WERI-Rb-1 (cell line): ENCODE data around the gene IGSF3.

ENCODE experiments used
- DNase-seq: peaks from one replicate; pipeline ENCODE4 v3.0.0-alpha.2; 2020
- H3K27ac ChIP-seq: fragments of 250-450 bp; sonication (Bioruptor Pico); 2 replicates; pipeline ENCODE4 v1.5.1; 2020; ENCODE audit warnings: mild to moderate bottlenecking, moderate library complexity
- H3K27me3 ChIP-seq: fragments of 250-450 bp; sonication (Bioruptor Pico); 2 replicates; pipeline ENCODE4 v1.5.1; 2021; ENCODE audit warnings: mild to moderate bottlenecking, low read depth, moderate library complexity; ENCODE audit not compliant: insufficient read depth, severe bottlenecking
- H3K36me3 ChIP-seq: fragments of 250-450 bp; sonication (Bioruptor Pico); 2 replicates; pipeline ENCODE4 v1.5.1; 2020; ENCODE audit warnings: mild to moderate bottlenecking, moderate library complexity
- H3K4me3 ChIP-seq: 2 replicates; pipeline ENCODE4 v1.5.1; 2011; ENCODE audit warnings: low read depth, mild to moderate bottlenecking, control low read depth, low read length
- H3K9me3 ChIP-seq: fragments of 250-450 bp; sonication (Bioruptor Pico); 2 replicates; pipeline ENCODE4 v1.5.1; 2021; ENCODE audit warnings: mild to moderate bottlenecking, moderate library complexity; ENCODE audit not compliant: severe bottlenecking
- TF ChIP-seq, protein P1 (sequence below): IDR thresholded peaks from 2 replicates; pipeline ENCODE4 v1.5.1; 2011; ENCODE audit warnings: low read depth, mild to moderate bottlenecking, control low read depth, inconsistent platforms, low read length

IGSF3 gene

DNA sequence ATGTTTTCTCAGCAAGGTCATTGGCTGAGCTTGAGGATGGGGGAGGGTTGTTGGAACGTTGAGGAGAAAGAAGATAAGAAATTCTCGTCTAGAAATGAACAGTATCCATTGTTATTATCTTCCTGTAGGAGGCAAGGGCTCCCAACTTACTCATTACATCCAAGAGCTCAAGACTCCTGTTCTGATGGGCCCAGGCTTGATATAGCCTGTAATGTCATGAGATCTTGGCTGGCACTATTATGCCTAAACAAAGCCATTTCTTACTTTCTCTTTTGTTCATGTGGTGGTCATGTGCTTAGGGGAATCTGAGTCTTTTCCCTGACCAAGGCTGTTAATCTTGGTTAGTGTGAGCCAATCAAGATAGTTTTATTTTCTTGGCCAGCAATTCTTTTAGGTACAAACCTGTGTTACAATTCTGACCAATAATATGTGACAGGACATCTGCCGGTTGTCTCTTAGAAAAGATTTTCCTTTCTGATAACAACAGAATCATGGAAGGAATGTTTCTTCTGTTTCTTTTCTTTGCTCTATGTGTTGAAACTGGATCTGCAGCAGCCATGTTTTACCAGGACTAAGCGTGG lies 15.2 kb upstream of the IGSF3 start:
- Histone ChIP-seq H3K36me3 (no peaks in the 10 kb centered on the region), H3K4me3 (no peak overlapping the region), H3K27me3 (no peaks in the 10 kb centered on the region), H3K27ac (no peak overlapping the region), H3K9me3 (no peaks in the 10 kb centered on the region)
- TF ChIP-seq, protein P1, sequence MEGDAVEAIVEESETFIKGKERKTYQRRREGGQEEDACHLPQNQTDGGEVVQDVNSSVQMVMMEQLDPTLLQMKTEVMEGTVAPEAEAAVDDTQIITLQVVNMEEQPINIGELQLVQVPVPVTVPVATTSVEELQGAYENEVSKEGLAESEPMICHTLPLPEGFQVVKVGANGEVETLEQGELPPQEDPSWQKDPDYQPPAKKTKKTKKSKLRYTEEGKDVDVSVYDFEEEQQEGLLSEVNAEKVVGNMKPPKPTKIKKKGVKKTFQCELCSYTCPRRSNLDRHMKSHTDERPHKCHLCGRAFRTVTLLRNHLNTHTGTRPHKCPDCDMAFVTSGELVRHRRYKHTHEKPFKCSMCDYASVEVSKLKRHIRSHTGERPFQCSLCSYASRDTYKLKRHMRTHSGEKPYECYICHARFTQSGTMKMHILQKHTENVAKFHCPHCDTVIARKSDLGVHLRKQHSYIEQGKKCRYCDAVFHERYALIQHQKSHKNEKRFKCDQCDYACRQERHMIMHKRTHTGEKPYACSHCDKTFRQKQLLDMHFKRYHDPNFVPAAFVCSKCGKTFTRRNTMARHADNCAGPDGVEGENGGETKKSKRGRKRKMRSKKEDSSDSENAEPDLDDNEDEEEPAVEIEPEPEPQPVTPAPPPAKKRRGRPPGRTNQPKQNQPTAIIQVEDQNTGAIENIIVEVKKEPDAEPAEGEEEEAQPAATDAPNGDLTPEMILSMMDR = no peak
- DNase-seq = no peak

DNA sequence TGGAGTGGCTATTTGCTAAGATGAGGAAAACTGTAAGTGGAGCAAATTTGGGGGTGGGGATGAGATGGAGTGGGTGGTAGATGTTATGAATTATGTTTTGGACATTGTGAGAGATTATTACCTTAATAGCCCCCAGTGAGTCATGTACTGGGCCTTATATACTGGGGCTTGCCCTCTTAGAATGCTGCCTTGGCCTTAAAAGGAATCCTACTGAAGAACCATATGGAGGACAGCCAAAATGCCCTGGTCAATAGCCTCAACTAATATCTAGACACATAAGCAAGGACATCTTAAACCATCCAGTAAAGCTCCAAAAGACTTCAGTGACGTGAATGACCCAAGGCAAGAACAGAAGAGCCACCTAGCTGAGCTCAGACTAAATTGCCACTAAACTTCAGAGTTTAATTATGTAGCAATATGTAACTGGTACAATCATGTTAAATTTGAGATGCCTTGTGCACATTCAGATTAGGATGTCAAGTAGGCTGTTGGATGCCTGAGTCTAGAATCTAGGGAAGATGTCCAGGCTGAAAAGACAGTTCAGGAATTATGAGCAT lies 13.9 kb upstream of the IGSF3 start:
- DNase-seq = no peak
- Histone ChIP-seq H3K36me3 (no peaks in the 10 kb centered on the region), H3K9me3 (no peaks in the 10 kb centered on the region), H3K4me3 (no peak overlapping the region), H3K27ac (no peak overlapping the region), H3K27me3 (no peaks in the 10 kb centered on the region)
- TF ChIP-seq, protein P1 = no peak

DNA sequence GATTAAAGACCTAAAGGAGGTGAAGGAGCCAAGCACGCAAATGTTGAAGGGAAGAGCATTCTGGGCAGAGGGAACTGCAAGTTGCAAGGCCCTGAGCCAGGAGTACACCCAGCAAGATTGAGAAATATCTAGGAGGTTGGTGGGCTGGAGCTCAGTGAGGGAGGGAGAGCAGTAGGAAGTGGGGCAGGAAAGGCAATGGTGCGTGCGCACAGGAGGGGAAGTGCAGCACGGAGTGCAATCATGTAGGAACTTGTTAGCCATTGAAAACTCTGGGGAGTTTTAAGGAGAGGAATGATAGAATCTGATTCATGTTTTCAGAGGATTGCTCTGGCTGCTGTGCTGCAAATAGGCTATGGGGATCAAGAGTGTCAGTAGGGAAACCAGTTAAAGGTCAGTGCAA lies 13.2 kb upstream of the IGSF3 start:
- Histone ChIP-seq H3K4me3 (no peak overlapping the region), H3K9me3 (no peaks in the 10 kb centered on the region), H3K36me3 (no peaks in the 10 kb centered on the region), H3K27ac (no peak overlapping the region), H3K27me3 (no peaks in the 10 kb centered on the region)
- no peak for DNase-seq
- TF ChIP-seq, protein P1 = no peak

DNA sequence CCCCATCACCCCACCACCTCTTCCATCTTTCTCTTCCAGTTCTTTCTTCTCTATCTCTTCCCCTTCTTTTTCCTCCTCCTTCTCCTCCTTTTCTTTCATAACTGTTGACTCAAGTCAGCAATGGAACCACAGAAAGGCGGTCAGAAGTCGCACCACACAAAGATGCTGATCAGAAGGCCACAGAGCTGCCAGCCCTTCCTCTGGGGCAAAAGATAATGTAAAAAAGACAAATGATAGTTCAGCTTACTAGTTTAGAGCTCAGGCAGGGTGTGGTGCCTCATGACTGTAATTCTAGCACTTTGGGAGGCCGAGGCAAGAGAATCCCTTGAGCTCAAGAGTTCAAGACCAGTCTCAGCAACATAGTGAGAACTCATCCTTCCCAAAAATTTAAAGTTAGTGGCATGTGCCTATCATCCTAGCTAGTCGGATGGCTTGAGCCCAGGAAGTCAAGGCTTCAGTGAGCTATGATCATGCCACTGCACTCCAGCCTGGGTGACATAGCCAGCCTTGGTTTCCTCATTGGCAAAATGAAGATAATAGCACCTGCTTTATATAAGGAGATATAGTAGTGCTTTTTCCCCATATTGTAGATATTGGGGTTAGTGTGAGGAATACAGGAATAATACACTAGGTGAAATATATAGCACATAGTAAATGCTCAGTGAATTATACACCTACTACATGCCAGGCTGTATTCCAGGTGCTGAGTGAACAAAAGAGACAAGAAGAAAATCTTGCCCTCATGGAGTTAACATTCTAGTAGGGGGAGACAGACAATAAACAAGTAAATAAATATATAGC lies 12.5 kb upstream of the IGSF3 start:
- H3K4me3 ChIP-seq = no peak overlapping the region
- H3K27me3 ChIP-seq = no peaks in the 10 kb centered on the region
- no peaks in the 10 kb centered on the region for H3K36me3 ChIP-seq
- DNase-seq = no peak
- TF ChIP-seq, protein P1 = no peak
- H3K9me3 ChIP-seq = no peaks in the 10 kb centered on the region
- H3K27ac ChIP-seq = no peak overlapping the region

DNA sequence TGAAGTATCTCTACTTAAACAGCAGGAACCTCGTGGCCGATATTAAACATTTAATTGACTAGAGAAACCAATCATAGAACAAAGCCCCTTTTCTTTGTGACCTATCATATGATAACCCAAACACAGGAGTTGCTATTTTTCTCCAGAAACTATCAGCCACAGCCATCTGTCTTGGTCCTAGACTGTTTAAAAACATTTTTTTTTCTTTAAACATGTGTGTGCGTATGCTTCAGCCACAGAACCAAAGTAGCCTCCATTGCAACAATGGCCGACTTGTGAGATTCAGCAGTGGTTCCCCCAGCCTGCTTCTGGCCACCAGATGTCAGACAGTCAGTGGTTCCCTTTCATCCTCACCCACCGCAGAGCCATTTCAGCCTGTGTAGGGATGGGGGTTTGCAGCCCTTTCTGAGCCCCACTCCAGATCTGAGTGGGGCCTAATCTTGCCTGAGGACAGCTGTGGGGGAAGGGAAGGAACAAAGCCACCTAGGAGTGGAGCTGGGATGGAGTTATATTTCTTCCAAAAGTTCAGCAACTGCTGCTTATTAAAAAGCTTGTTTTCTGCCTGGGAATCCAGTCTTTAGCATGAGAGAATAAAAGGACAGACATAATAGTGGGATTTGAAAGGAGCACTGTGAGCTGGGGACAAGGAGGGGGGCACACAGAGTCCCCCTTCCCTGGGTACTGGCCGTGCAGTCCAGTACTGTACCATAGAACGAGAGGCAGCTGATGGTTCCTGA lies 11.7 kb upstream of the IGSF3 start:
- Histone ChIP-seq H3K36me3 (no peaks in the 10 kb centered on the region), H3K27ac (no peak overlapping the region), H3K4me3 (no peak overlapping the region), H3K9me3 (no peaks in the 10 kb centered on the region), H3K27me3 (no peaks in the 10 kb centered on the region)
- no peak for DNase-seq
- TF ChIP-seq, protein P1 = no peak
